Neural progenitor cell (in vitro differentiated cells): ENCODE results near the gene ITGA3.

ENCODE experiments used
- CTCF ChIP-seq: fragments of 200-600 bp; sonication (generic); IDR thresholded peaks from 2 replicates; pipeline ENCODE4 v1.5.1; 2017; ENCODE audit warnings: antibody characterized with exemption, mild to moderate bottlenecking
- EZH2 ChIP-seq: fragments of 200-600 bp; sonication (generic); IDR thresholded peaks from 2 replicates; pipeline ENCODE4 v1.6.1; 2017; ENCODE audit warnings: antibody characterized with exemption, mild to moderate bottlenecking, moderate library complexity
- EZH2phosphoT487 ChIP-seq: fragments of 200-600 bp; sonication (generic); IDR thresholded peaks from 2 replicates; pipeline ENCODE4 v1.6.1; 2017; ENCODE audit warnings: antibody characterized with exemption

- TF ChIP-seq CTCF (no peak), EZH2 (no peak), EZH2phosphoT487 (no peak)
Measured at GRCh38 chr17:50106393-50107131, 50.7 kb downstream of the ITGA3 start.
